Upper lobe of left lung (tissue), 4 donors: ENCODE data around the gene DKK3.

Experiments used
- CTCF ChIP-seq, 6 experiments: fragments of 450-650 bp in 4 of 6; fragments of 200-600 bp in 2 of 6; sonication (generic) in 2 of 6; IDR thresholded peaks; one replicate each; pipeline ENCODE4 v1.5.1; 2016 to 2019; ENCODE audit warnings: antibody characterized with exemption in 6 of 6
- POLR2A ChIP-seq, 4 donors: fragments of 450-650 bp; IDR thresholded peaks; one replicate each; pipeline ENCODE4 v1.5.1; 2016 to 2017; ENCODE audit warnings: antibody characterized with exemption in 4 of 4, mild to moderate bottlenecking in 2 of 4
- POLR2AphosphoS5 ChIP-seq, 2 donors: sonication (generic); formaldehyde crosslinking; IDR thresholded peaks; one replicate each; pipeline ENCODE4 v1.5.1; 2017; ENCODE audit warnings: antibody characterized with exemption in 2 of 2

- no peak for TF ChIP-seq CTCF (IDR thresholded peaks at IDR 0.05)
- TF ChIP-seq POLR2AphosphoS5 (IDR thresholded peaks at IDR 0.05), result no peak
- no peak for TF ChIP-seq POLR2A (IDR thresholded peaks at IDR 0.05)
Measured at GRCh38 chr11:12029738-12030363, 21.4 kb upstream of the DKK3 start.
